ENCODE measurements around the gene WHAMM.

GRCh38 chr15:82878325-82878724 is 68.9 kb downstream of the WHAMM start:
- TF ChIP-seq GATA3 (IDR thresholded peaks at IDR 0.05; ENCODE audit: low read depth, low read length) = no peak
- TF ChIP-seq GATA2 (IDR thresholded peaks at IDR 0.05; ENCODE audit: low read depth, low read length) = no peak
